Thoracic aorta (tissue), 2 donors: Measurements from ENCODE around the gene SULT1E1. TPM values are rescaled to one million over a fixed set of nuclear protein-coding genes. Genes with fewer than 3 reads are reported as not detected.
"Not testable (repeated sequence)": the region's sequence is repeated elsewhere in the genome, so short reads cannot be mapped to it uniquely, and the experiment has no call there.

Source experiments
- ATAC-seq: fragments of 150-250 bp; one replicate; pipeline ENCODE4 v1.8.0; 2017; ENCODE audit warnings: low read depth; ENCODE audit not compliant: insufficient number of reproducible peaks, low FRiP score
- DNase-seq: peaks from one replicate; pipeline ENCODE4 v3.0.0-alpha.2; 2020; ENCODE audit warnings: low spot score
- H3K27ac ChIP-seq, 2 donors: fragments of 200-600 bp; sonication (generic); 1 replicate in 1 of 2; 2 replicates in 1 of 2; pipeline ENCODE4 v1.5.1; 2016; ENCODE audit warnings: mild to moderate bottlenecking in 2 of 2, moderate library complexity in 2 of 2
- H3K27me3 ChIP-seq: fragments of 200-600 bp; sonication (generic); replicated peaks from 2 replicates; pipeline ENCODE4 v1.6.0; 2016; ENCODE audit warnings: mild to moderate bottlenecking; ENCODE audit not compliant: insufficient read depth
- H3K36me3 ChIP-seq: fragments of 200-600 bp; sonication (generic); one replicate; pipeline ENCODE4 v1.5.1; 2016
- H3K4me1 ChIP-seq, 2 donors: fragments of 200-600 bp; sonication (generic); 1 replicate in 1 of 2; 2 replicates in 1 of 2; pipeline versions ENCODE4 v1.5.1 to v1.6.0; 2016; ENCODE audit warnings: low read depth in 2 of 2, mild to moderate bottlenecking in 1 of 2; ENCODE audit not compliant: control insufficient read depth in 1 of 2
- H3K4me3 ChIP-seq: fragments of 200-600 bp; sonication (generic); 2 replicates; pipeline ENCODE4 v1.5.1; 2016; ENCODE audit warnings: mild to moderate bottlenecking
- H3K9me3 ChIP-seq: fragments of 200-600 bp; sonication (generic); 2 replicates; pipeline ENCODE4 v1.5.1; 2016
- total RNA-seq, 2 donors: library from RNA; depleted of rRNA; stranded (reverse); fragments of >200 nt; gene quantifications; one replicate each; pipeline versions ENCODE4 v1.1.0 to v1.2.3, GENCODE V29; 2016
- TF ChIP-seq, protein P1 (sequence below): fragments of 200-600 bp; sonication (generic); IDR thresholded peaks from one replicate; pipeline ENCODE4 v1.5.1; 2019; ENCODE audit warnings: antibody characterized with exemption

Gene SULT1E1
- total RNA-seq, 2 donors from 2014 or later = 0.54 TPM; not detected in 1

DNA sequence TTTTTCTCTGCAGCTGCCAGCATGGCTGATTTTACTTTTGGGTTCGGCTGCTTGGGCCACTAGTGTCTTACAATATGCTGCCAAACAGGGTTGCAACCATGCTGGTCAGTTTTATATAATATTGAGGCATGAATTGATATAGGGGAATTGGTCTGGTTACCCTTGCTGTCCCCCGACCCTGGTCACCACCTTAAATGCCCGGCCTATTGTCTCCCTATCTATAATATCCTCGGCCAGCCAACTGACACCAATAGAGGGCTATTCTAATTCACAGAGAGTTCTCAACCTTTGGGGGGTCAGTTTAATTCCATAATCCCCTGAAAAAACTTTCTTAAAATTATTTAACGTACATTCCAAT, 28.7 kb downstream of the SULT1E1 start:
- Histone ChIP-seq H3K9me3 (no peaks in the 10 kb centered on the region), H3K27me3 (no peaks in the 10 kb centered on the region), H3K36me3 (no peaks in the 10 kb centered on the region), H3K4me3 (no peak overlapping the region), H3K27ac (no peak overlapping the region), H3K4me1 (no peaks in the 10 kb centered on the region)
- ATAC-seq (no peak), DNase-seq (no peak)
- TF ChIP-seq, protein P1, sequence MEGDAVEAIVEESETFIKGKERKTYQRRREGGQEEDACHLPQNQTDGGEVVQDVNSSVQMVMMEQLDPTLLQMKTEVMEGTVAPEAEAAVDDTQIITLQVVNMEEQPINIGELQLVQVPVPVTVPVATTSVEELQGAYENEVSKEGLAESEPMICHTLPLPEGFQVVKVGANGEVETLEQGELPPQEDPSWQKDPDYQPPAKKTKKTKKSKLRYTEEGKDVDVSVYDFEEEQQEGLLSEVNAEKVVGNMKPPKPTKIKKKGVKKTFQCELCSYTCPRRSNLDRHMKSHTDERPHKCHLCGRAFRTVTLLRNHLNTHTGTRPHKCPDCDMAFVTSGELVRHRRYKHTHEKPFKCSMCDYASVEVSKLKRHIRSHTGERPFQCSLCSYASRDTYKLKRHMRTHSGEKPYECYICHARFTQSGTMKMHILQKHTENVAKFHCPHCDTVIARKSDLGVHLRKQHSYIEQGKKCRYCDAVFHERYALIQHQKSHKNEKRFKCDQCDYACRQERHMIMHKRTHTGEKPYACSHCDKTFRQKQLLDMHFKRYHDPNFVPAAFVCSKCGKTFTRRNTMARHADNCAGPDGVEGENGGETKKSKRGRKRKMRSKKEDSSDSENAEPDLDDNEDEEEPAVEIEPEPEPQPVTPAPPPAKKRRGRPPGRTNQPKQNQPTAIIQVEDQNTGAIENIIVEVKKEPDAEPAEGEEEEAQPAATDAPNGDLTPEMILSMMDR = no peak

DNA sequence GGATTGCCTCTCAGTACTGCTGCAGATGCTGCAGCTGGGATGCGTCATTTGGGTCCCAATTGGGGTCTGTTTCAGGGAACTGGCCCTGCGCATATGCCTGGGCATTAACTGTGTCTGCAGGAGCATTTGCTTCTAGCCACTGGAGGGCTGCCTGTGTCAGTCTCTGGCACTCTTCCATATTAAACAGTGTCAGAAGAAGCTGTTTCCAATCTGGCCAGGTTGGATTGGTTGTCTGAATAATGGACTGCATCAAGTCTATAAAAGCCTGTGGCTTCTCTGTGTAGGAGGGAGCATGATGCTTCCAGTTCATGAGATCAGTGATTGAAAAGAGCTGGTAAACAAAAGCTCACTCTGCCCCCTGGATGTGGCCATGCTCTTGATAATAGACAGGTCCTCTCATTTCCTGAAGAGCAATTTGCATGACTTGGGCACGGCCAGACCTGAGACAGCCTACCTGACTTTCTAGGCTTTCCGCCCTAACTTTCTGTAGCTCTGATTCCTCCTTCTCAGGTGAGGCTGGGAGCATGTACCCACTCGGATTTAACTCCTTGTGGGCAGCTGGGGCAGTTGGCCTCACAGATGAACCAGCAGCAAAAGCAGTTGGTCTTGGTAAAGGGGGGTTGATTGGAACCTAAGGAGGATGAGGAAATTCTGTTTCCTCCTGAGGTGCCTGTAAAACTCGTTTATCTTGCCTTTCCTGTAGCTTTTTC, 29.2 kb downstream of the SULT1E1 start:
- Histone ChIP-seq H3K27ac (no peak overlapping the region), H3K9me3 (no peaks in the 10 kb centered on the region), H3K4me3 (no peak overlapping the region)

DNA sequence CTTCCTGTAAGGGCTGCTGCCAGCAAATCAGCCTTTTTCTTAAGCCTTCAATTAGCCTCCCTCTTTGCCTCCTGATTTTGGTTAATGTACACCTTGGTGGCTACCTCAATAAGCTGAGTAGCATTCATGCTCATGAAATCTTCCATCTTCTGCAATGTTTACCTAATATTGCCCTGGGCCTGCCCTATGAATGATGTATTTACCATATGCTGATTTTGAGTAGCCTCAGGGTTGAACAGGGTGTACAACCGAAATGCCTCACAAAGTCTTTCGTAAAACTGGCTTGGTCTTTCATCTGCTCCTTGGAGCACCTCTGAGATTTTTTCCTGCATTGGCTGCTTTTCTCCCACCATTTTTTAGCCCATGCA, 29.8 kb downstream of the SULT1E1 start:
- no peaks in the 10 kb centered on the region for H3K9me3 ChIP-seq
- TF ChIP-seq, protein P1 = no peak
- ATAC-seq = no peak

More for the DNA sequence above, 29.2 kb downstream of the SULT1E1 start:
- Histone ChIP-seq H3K27me3 (no peaks in the 10 kb centered on the region), H3K36me3 (no peaks in the 10 kb centered on the region), H3K4me1 (no peaks in the 10 kb centered on the region)
- ATAC-seq (no peak), DNase-seq (no peak)
- TF ChIP-seq, protein P1 = no peak

DNA sequence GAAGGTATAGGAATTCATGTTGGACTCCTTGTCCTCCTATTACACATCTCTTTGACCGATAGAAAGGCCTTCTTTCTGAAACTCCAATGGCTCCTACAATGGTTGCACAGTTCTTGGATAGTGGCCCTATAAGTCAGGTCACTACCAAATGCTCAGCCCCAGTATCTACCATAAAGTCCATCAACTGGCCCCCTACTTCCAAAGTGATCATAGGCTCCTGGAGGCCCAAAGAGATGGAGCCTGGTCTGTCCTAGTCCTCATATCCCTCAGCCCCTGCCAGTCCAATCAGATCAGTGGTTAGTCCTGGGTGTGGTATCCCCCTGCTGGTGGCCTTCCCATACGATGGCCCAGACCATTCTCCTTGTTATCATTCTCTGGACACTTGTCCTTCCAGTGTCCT, 30.3 kb downstream of the SULT1E1 start:
- Histone ChIP-seq H3K27me3 (no peaks in the 10 kb centered on the region), H3K27ac (no peak overlapping the region), H3K9me3 (no peaks in the 10 kb centered on the region), H3K36me3 (no peaks in the 10 kb centered on the region), H3K4me1 (no peaks in the 10 kb centered on the region), H3K4me3 (no peak overlapping the region)
- no peak for ATAC-seq
- no peak for DNase-seq
- TF ChIP-seq, protein P1 = no peak

More for the DNA sequence above, 29.8 kb downstream of the SULT1E1 start:
- H3K4me3 ChIP-seq = no peak overlapping the region
- no peak for DNase-seq
- H3K27me3 ChIP-seq = no peaks in the 10 kb centered on the region
- H3K36me3 ChIP-seq = no peaks in the 10 kb centered on the region
- H3K4me1 ChIP-seq = no peaks in the 10 kb centered on the region
- H3K27ac ChIP-seq = no peak overlapping the region

DNA sequence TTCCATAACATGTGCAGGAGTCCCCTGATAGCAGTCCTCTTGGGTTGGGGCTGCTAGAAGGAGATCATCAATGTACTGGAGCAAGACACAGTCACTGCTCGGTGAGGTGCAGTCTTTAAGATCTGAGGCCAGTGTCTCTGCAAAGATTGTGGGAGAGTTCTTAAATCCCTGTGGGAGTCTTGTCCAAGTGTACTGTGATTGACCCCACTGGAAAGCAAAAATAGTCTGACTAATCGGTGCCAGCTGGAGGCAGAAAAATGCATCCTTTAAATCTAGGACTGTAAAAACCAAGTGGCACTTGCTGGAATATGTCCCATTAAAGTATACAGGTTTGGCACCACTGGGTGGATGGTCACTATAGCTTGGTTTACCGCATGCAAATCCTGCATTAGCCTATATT, 31.1 kb downstream of the SULT1E1 start:
- no peaks in the 10 kb centered on the region for H3K27me3 ChIP-seq
- no peaks in the 10 kb centered on the region for H3K36me3 ChIP-seq
- no peak overlapping the region for H3K4me3 ChIP-seq
- TF ChIP-seq, protein P1 = no peak
- H3K4me1 ChIP-seq = no peaks in the 10 kb centered on the region
- no peak overlapping the region for H3K27ac ChIP-seq
- no peak for DNase-seq
- H3K9me3 ChIP-seq = no peaks in the 10 kb centered on the region
- ATAC-seq = no peak

DNA sequence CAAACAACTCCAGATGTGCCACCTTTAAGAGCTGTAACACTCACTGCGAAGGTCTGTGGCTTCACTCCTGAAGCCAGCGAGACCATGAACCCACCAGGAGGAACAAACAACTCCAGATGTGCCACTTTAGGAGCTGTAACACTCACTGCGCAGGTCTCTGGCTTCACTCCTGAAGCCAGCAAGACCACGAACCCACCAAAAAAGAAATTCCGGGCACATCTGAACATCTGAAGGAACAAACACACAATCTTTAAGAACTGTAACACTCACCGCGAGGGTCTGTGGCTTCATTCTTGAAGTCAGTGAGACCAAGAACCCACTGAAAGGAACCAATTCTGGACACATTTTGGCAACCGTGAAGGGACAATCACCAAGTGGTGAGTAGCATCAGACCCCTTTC, 34.9 kb downstream of the SULT1E1 start:
- H3K4me3 ChIP-seq, H3K9me3 ChIP-seq, ATAC-seq, H3K4me1 ChIP-seq, H3K36me3 ChIP-seq, H3K27me3 ChIP-seq, DNase-seq, H3K27ac ChIP-seq: not testable (repeated sequence)
